GM12873 (cell line): ENCODE data around the gene PAQR5.

ENCODE experiments used
- CTCF ChIP-seq: IDR thresholded peaks from 2 replicates; pipeline ENCODE4 v1.5.1; 2012; ENCODE audit warnings: low read depth, mild to moderate bottlenecking, moderate library complexity, low read length, control low read depth; ENCODE audit not compliant: insufficient read depth; ENCODE audit errors: missing control alignments

Gene PAQR5

GRCh38 chr15:69444686-69445085 is 146.0 kb downstream of the PAQR5 start:
- no peak for TF ChIP-seq CTCF

- TF ChIP-seq CTCF, result no peak
Observed at GRCh38 chr15:69446953-69447352, 148.2 kb downstream of the PAQR5 start.

- TF ChIP-seq CTCF, result no peak
Observed at GRCh38 chr15:69450968-69451695, 152.4 kb downstream of the PAQR5 start.

GRCh38 chr15:69451951-69452691 is 153.4 kb downstream of the PAQR5 start:
- TF ChIP-seq CTCF, result no peak

- TF ChIP-seq CTCF, result no peak
Observed at GRCh38 chr15:69452692-69453521, 154.2 kb downstream of the PAQR5 start, which contains the start of gene RPLP1. RPLP1 (plus strand) TSS chr15:69452818; CDS start chr15:69452949, 131 bp downstream.

- TF ChIP-seq CTCF, result no peak
Observed at GRCh38 chr15:69454953-69455352, 156.2 kb downstream of the PAQR5 start.
